ENCODE results near the gene NUDT16. TPM values are rescaled to one million over a fixed set of nuclear protein-coding genes. Genes with fewer than 3 reads are reported as not detected.

NUDT16 gene
- total RNA-seq, 1 donor from 2014 or later, result 30.3 TPM

DNA sequence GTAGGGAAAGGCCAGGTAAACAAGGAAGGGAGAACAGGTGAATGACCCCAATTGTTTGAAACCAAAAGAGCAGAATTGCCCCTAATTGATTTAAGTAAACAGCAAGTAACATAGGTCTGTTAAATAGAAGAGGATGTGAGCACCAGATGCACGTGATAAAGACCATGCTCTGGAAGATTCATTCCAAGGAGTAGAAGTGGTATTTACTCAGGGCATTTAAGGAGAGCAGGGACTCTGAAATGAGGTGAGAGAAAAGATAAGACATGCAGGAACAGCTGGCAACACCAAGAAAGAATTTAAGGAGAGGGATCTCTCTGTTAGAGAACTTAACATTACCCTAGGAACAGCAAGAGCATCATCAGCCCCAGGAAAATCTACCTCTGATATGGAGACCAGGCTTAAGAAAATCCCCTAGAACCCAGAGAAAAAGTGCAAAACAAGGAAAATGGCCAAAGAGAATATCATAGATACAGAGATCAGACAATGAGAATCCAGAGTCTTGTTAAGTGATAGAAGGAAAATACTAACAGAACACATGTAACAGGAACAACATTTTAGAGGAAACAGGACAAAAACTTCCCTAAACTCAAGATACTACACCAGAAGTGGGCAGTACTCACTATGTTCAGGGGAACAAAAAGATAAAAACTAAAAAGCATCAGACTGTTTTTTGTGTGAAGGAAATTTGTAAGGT is 6.4 kb downstream of the NUDT16 start:
- H3K36me3 Mint-ChIP-seq (ENCODE audit: low read depth), result peaks cover 17% of the 10 kb centered on the region
- H3K9me3 Mint-ChIP-seq, result no peaks in the 10 kb centered on the region
- no peak for DNase-seq (ENCODE audit: low read depth, low spot score)
- peaks cover 4% of the 10 kb centered on the region for H3K4me1 Mint-ChIP-seq
- TF ChIP-seq, protein P1, sequence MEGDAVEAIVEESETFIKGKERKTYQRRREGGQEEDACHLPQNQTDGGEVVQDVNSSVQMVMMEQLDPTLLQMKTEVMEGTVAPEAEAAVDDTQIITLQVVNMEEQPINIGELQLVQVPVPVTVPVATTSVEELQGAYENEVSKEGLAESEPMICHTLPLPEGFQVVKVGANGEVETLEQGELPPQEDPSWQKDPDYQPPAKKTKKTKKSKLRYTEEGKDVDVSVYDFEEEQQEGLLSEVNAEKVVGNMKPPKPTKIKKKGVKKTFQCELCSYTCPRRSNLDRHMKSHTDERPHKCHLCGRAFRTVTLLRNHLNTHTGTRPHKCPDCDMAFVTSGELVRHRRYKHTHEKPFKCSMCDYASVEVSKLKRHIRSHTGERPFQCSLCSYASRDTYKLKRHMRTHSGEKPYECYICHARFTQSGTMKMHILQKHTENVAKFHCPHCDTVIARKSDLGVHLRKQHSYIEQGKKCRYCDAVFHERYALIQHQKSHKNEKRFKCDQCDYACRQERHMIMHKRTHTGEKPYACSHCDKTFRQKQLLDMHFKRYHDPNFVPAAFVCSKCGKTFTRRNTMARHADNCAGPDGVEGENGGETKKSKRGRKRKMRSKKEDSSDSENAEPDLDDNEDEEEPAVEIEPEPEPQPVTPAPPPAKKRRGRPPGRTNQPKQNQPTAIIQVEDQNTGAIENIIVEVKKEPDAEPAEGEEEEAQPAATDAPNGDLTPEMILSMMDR (conservative IDR thresholded peaks at IDR 0.05), result no peak
- no peaks in the 10 kb centered on the region for H3K27me3 Mint-ChIP-seq (ENCODE audit: low read depth)
- H3K4me3 Mint-ChIP-seq, result no peak overlapping the region
- H3K27ac Mint-ChIP-seq (ENCODE audit: unreplicated experiment), result no peak overlapping the region

DNA sequence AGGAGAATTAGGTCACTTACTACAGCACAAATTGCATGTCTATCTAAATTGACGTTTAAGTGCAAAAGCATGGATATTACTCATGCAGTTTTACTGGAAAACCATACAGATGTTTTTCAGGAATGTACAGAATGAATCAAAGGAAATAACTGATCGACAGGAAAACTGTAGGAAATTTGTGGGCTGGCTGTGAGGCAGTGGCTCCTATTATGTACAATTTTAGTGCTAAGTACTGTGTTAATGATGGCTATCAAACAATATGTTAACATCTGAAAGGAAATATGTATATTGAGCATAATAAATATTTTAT is 6.9 kb downstream of the NUDT16 start:
- H3K4me1 Mint-ChIP-seq, result no peaks in the 10 kb centered on the region
- TF ChIP-seq, protein P1 (conservative IDR thresholded peaks at IDR 0.05), result no peak
- H3K27me3 Mint-ChIP-seq (ENCODE audit: low read depth), result no peaks in the 10 kb centered on the region
- peaks cover 17% of the 10 kb centered on the region for H3K36me3 Mint-ChIP-seq (ENCODE audit: low read depth)
- no peak for DNase-seq (ENCODE audit: low read depth, low spot score)
- H3K4me3 Mint-ChIP-seq, result no peak overlapping the region
- no peak overlapping the region for H3K27ac Mint-ChIP-seq (ENCODE audit: unreplicated experiment)
- no peaks in the 10 kb centered on the region for H3K9me3 Mint-ChIP-seq

DNA sequence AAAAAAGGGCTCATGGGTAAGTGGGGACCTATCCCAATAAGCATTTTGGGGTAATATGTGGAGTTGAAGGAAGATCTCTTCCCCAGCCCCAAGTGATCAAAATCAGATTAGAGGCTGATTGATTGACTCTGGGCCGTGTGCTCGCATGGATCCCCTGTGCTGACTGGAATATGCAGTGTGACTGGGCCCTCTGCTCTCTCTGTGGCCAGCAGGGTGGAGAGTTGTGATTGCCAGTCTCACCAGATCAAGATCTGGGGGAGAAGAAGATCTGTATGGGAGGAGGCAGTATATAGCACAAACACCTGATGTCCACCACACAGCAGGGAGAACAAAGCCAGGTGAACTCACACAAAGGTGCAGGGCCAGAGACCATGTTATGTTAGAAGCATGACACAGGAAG is 8.8 kb downstream of the NUDT16 start:
- H3K36me3 Mint-ChIP-seq (ENCODE audit: low read depth), result peaks cover 4% of the 10 kb centered on the region
- H3K4me3 Mint-ChIP-seq, result no peak overlapping the region
- H3K4me1 Mint-ChIP-seq, result no peaks in the 10 kb centered on the region
- H3K9me3 Mint-ChIP-seq, result no peaks in the 10 kb centered on the region
- H3K27me3 Mint-ChIP-seq (ENCODE audit: low read depth), result no peaks in the 10 kb centered on the region
- no peak overlapping the region for H3K27ac Mint-ChIP-seq (ENCODE audit: unreplicated experiment)
- TF ChIP-seq, protein P1 (conservative IDR thresholded peaks at IDR 0.05), result no peak
- DNase-seq (ENCODE audit: low read depth, low spot score), result no peak

DNA sequence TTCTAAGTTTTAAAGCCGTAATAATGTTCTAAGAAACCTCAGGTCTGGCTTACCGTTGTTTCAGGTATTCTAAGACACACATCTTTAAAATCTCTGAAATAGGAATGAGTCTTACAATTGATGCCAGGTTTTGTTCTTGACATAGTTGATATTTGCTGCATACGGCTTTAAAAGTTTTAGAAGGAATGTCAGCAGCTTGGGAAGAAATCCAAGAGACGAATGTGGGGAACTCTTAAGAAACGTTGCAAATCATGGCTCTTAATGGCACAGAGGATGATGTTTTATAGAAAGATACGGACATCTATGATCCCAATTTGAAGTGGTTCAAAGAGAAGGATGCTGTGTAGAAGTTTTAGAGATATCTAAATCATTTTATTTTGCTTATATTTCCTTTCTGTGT is 11.5 kb downstream of the NUDT16 start:
- Mint-ChIP-seq H3K9me3 (peaks cover 2% of the 10 kb centered on the region), H3K36me3 (ENCODE audit: low read depth) (no peaks in the 10 kb centered on the region), H3K4me3 (no peak overlapping the region), H3K27me3 (ENCODE audit: low read depth) (no peaks in the 10 kb centered on the region), H3K4me1 (no peaks in the 10 kb centered on the region), H3K27ac (ENCODE audit: unreplicated experiment) (no peak overlapping the region)
- TF ChIP-seq, protein P1 (conservative IDR thresholded peaks at IDR 0.05), result no peak
- DNase-seq (ENCODE audit: low read depth, low spot score), result no peak

DNA sequence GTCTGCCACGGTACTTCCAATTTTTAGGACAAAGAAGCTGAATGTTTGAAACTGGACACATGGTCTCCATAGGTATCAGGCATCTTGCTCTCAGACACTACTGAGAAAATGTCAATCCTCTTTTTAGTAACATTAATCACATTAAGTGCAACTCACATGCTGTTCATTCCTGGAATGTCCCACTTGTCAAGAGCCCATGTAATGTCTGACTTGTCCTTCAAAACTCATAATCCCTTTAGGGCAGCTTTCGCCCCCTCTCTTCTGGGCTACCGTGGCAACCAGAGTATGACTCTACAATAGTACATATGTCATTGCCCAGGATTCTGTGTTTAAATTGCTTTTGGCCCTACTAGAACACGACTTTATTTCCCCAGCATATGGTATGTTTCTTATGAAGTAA is 12.3 kb downstream of the NUDT16 start:
- Mint-ChIP-seq H3K27ac (ENCODE audit: unreplicated experiment) (no peak overlapping the region), H3K27me3 (ENCODE audit: low read depth) (no peaks in the 10 kb centered on the region), H3K4me3 (no peak overlapping the region), H3K4me1 (no peaks in the 10 kb centered on the region), H3K9me3 (peaks cover 4% of the 10 kb centered on the region), H3K36me3 (ENCODE audit: low read depth) (no peaks in the 10 kb centered on the region)
- TF ChIP-seq, protein P1 (conservative IDR thresholded peaks at IDR 0.05), result no peak
- no peak for DNase-seq (ENCODE audit: low read depth, low spot score)
